HepG2 (cell line): ENCODE data around the gene SPINDOC. TPM values are rescaled to one million over a fixed set of nuclear protein-coding genes. Genes with fewer than 3 reads are reported as not detected.

Source experiments
- ATAC-seq: fragments of 200-7000 bp; cut with Tn5 transposase; 3 replicates; pipeline ENCODE4 v1.9.1; 2020; ENCODE audit warnings: mild to moderate bottlenecking, moderate library complexity
- BruUV-seq: library from RNA; stranded (reverse); fragments of 400-500 nt; replicated peaks from 2 replicates; lab custom pipeline; 2021; lab: Mats Ljungman, UMichigan
- CTCF ChIA-PET: fragments of 300-600 bp; formaldehyde crosslinking; extraction: SDS; loops from one replicate; lab custom pipeline; 2021; ENCODE audit warnings: low total read pairs, inconsistent platforms, low intra/inter-chr PET ratio; lab: Yijun Ruan, JAX
- POLR2A ChIA-PET: fragments of 350-600 bp; sonication (Branson Sonifier 250); formaldehyde crosslinking; loops from one replicate; lab custom pipeline; 2020; ENCODE audit warnings: antibody characterized with exemption, inconsistent platforms; lab: Yijun Ruan, JAX
- DNase-seq: peaks from one replicate; pipeline ENCODE4 v3.0.0-alpha.2; 2015; ENCODE audit warnings: low spot score
- FAIRE-seq: peaks from 3 replicates; lab custom pipeline; 2011; peaks lifted over from hg19 to GRCh38; lab: Jason Lieb, UNC
- H2AFZ ChIP-seq: one replicate; pipeline ENCODE4 v1.6.1; 2011; ENCODE audit warnings: low read length, inconsistent platforms
- H3K27ac ChIP-seq: fragments of 300-600 bp; 3 replicates; pipeline ENCODE4 v1.8.0; 2011; ENCODE audit warnings: mixed run types, mild to moderate bottlenecking, mixed read lengths, low read length, inconsistent platforms; ENCODE audit not compliant: insufficient read depth; ENCODE audit errors: extremely low read length
- H3K27me3 ChIP-seq, 2 experiments: fragments of 200-600 bp in 1 of 2; 2 replicates in 1 of 2; 3 replicates in 1 of 2; pipeline versions ENCODE4 v1.6.0 to v1.8.0; 2011; ENCODE audit warnings: low read length in 2 of 2, mild to moderate bottlenecking in 2 of 2, moderate library complexity in 2 of 2, inconsistent platforms in 1 of 2; ENCODE audit not compliant: insufficient read depth in 2 of 2, control insufficient read depth in 1 of 2
- H3K36me3 ChIP-seq, 2 experiments: fragments of 200-600 bp in 1 of 2; replicated peaks in 1 of 2; 2 replicates in 1 of 2; 3 replicates in 1 of 2; pipeline versions ENCODE4 v1.5.1 to v1.8.0; 2011; ENCODE audit warnings: low read length in 2 of 2, inconsistent platforms in 1 of 2; ENCODE audit not compliant: insufficient read depth in 2 of 2, control insufficient read depth in 1 of 2
- H3K4me1 ChIP-seq: 2 replicates; pipeline ENCODE4 v1.5.1; 2012; ENCODE audit warnings: low read length, inconsistent platforms; ENCODE audit not compliant: insufficient read depth
- H3K4me2 ChIP-seq: 2 replicates; pipeline ENCODE4 v1.6.0; 2011; ENCODE audit warnings: low read depth, low read length, inconsistent platforms
- H3K4me3 ChIP-seq, 3 experiments: fragments of 200-600 bp in 1 of 3; sonication (generic), shearing (Covaris generic) in 1 of 3; replicated peaks in 1 of 3; 2 replicates each; pipeline ENCODE4 v1.5.1; 2011 to 2016; ENCODE audit warnings: low read length in 3 of 3, inconsistent platforms in 2 of 3, low read depth in 2 of 3, mild to moderate bottlenecking in 2 of 3, control low read depth in 1 of 3, mixed read lengths in 1 of 3; ENCODE audit not compliant: insufficient read depth in 1 of 3
- H3K79me2 ChIP-seq: one replicate; pipeline ENCODE4 v1.6.1; 2011; ENCODE audit warnings: low read length, inconsistent platforms; ENCODE audit not compliant: insufficient read depth
- H3K9ac ChIP-seq: 2 replicates; pipeline ENCODE4 v1.6.0; 2011; ENCODE audit warnings: mild to moderate bottlenecking, low read depth, low read length, inconsistent platforms; ENCODE audit not compliant: insufficient read depth
- H3K9me3 ChIP-seq: 2 replicates; pipeline ENCODE4 v1.5.1; 2012; ENCODE audit warnings: mild to moderate bottlenecking, low read length
- H4K20me1 ChIP-seq: 2 replicates; pipeline ENCODE4 v1.6.0; 2011; ENCODE audit warnings: inconsistent platforms, mild to moderate bottlenecking, low read length, moderate library complexity; ENCODE audit not compliant: insufficient read depth
- HDAC1 ChIP-seq: sonication (generic); formaldehyde crosslinking; IDR thresholded peaks from 2 replicates; pipeline ENCODE4 v1.5.1; 2020; ENCODE audit warnings: mild to moderate bottlenecking, missing genetic modification reagents
- NFE2L2 ChIP-seq: fragments of 150-350 bp; IDR thresholded peaks from 2 replicates; pipeline ENCODE4 v1.6.1; 2014; ENCODE audit warnings: low read length
- NR2C2 ChIP-seq: sonication (generic); formaldehyde crosslinking; IDR thresholded peaks from 2 replicates; pipeline ENCODE4 v1.4.0; 2020; ENCODE audit warnings: missing genetic modification reagents, mild to moderate bottlenecking, moderate library complexity, borderline replicate concordance
- PAX8 ChIP-seq: sonication (generic); formaldehyde crosslinking; IDR thresholded peaks from 2 replicates; pipeline ENCODE4 v1.8.0; 2022; ENCODE audit warnings: mild to moderate bottlenecking, missing genetic modification reagents, borderline replicate concordance
- TBX2 ChIP-seq: sonication (generic); formaldehyde crosslinking; IDR thresholded peaks from 2 replicates; pipeline ENCODE4 v1.5.0; 2020; ENCODE audit warnings: missing genetic modification reagents, mild to moderate bottlenecking, borderline replicate concordance
- ZNF230 ChIP-seq: sonication (generic); formaldehyde crosslinking; IDR thresholded peaks from 2 replicates; pipeline ENCODE4 v1.4.0; 2020; ENCODE audit warnings: mild to moderate bottlenecking, missing genetic modification reagents
- ZNF234 ChIP-seq: sonication (generic); formaldehyde crosslinking; conservative IDR thresholded peaks from 2 replicates; pipeline ENCODE4 v1.5.1; 2020; ENCODE audit warnings: mild to moderate bottlenecking, missing genetic modification reagents
- ZNF333 ChIP-seq: sonication (generic); formaldehyde crosslinking; IDR thresholded peaks from 2 replicates; pipeline ENCODE4 v1.4.0; 2020; ENCODE audit warnings: mild to moderate bottlenecking, missing genetic modification reagents, borderline replicate concordance
- ZNF510 ChIP-seq: sonication (generic); formaldehyde crosslinking; IDR thresholded peaks from 2 replicates; pipeline ENCODE4 v1.4.0; 2020; ENCODE audit warnings: low read depth, mild to moderate bottlenecking, missing genetic modification reagents
- WGBS: methylation state at CpG from one replicate; pipeline ENCODE4 v1.1.6; 2017; ENCODE audit warnings: low lambda C conversion rate; 5-methylcytosine and 5-hydroxymethylcytosine counted together
- in situ Hi-C: cut with HindIII; loops from 2 replicates; pipeline ENCODE4 v1.10.0; 2017; ENCODE audit warnings: low pct_unique_long_range_greater_than_20kb; ENCODE audit not compliant: extremely low pct_ligation_motif_present
- intact Hi-C: fragments of 100-400 bp; cut with micrococcal nuclease; formaldehyde crosslinking; loops from one replicate; pipeline ENCODE4 v1.10.0; 2022; ENCODE audit not compliant: unreplicated experiment
- polyA plus RNA-seq, 8 experiments: library from polyadenylated mRNA; depleted of rRNA in 3 of 8; stranded (reverse) in 7 of 8; unstranded in 1 of 8; fragments of >200 nt; fragmentation: Illumina TruSeq in 4 of 8; extraction: Trizol in 4 of 8; gene quantifications; 2 replicates each; pipeline versions ENCODE4 v1.2.1 to v1.2.3, GENCODE V29; 2011 to 2016; ENCODE audit warnings: low read depth in 4 of 8, missing spikeins in 1 of 8, mixed read lengths in 1 of 8; ENCODE audit not compliant: insufficient read depth in 1 of 8
- total RNA-seq, 5 experiments: library from RNA; depleted of rRNA; stranded (reverse); fragments of >200 nt; fragmentation: Illumina TruSeq; extraction: Trizol; gene quantifications; 2 replicates each; pipeline ENCODE4 v1.2.3, GENCODE V29; 2016; ENCODE audit warnings: low read depth in 1 of 5
- TF ChIP-seq, protein P1 (sequence below): sonication (generic); formaldehyde crosslinking; IDR thresholded peaks from 2 replicates; pipeline ENCODE4 v1.4.0; 2020; ENCODE audit warnings: missing genetic modification reagents
- TF ChIP-seq, protein P2 (sequence below): sonication (generic); formaldehyde crosslinking; IDR thresholded peaks from 2 replicates; pipeline ENCODE4 v1.4.0; 2020; ENCODE audit warnings: missing genetic modification reagents

Gene SPINDOC
- total and polyA plus RNA-seq, 2 of the 13 experiments (the other 11 are each of a cell fraction or from before 2014, with no cell fraction given): 21.4 to 29.9 TPM

DNA sequence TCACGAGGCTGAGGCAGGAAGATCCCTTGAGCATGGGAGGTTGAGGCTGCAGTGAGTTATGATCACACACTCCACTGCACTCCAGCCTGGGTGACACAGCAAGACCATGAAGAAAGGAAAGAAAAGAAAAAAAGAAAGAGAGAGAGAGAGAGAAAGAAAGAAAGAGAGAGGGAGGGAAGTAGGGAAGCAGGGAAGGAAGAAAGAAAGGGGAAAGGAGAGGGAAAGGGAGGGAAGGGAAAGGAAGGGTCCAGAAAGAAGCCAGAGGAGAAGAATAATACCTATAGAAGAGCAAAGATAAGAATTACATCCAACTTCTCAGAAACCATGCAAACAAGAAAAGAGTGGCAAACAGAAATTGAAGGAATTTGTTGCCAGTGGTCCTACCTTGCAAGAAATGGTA, 27.4 kb upstream of the SPINDOC start:
- Histone ChIP-seq H2AFZ (no peak overlapping the region), H3K79me2 (no peaks in the 10 kb centered on the region), H4K20me1 (no peaks in the 10 kb centered on the region), H3K27me3 (no peaks in the 10 kb centered on the region), H3K27ac (no peak overlapping the region), H3K9me3 (no peaks in the 10 kb centered on the region), H3K9ac (no peak overlapping the region), H3K4me1 (peaks cover 22% of the 10 kb centered on the region), H3K4me2 (no peak overlapping the region), H3K4me3 (no peak overlapping the region), H3K36me3 (no peaks in the 10 kb centered on the region)
- no peak for FAIRE-seq
- intact Hi-C loops: no loop called here
- ChIA-PET CTCF (no interaction called here), POLR2A (no interaction called here)
- WGBS: 100% methylated on average over 1 of the region's 1 CpG
- no TSS peak for BruUV-seq
- TF ChIP-seq, protein P1, sequence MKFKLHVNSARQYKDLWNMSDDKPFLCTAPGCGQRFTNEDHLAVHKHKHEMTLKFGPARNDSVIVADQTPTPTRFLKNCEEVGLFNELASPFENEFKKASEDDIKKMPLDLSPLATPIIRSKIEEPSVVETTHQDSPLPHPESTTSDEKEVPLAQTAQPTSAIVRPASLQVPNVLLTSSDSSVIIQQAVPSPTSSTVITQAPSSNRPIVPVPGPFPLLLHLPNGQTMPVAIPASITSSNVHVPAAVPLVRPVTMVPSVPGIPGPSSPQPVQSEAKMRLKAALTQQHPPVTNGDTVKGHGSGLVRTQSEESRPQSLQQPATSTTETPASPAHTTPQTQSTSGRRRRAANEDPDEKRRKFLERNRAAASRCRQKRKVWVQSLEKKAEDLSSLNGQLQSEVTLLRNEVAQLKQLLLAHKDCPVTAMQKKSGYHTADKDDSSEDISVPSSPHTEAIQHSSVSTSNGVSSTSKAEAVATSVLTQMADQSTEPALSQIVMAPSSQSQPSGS (CRISPR knock-in tag): no peak
- TF ChIP-seq ZNF333 (CRISPR knock-in tag) (no peak), NFE2L2 (no peak), TBX2 (CRISPR knock-in tag) (no peak), ZNF234 (CRISPR knock-in tag) (no peak), ZNF230 (CRISPR knock-in tag) (no peak), PAX8 (CRISPR knock-in tag) (no peak), ZNF510 (CRISPR knock-in tag) (no peak), NR2C2 (CRISPR knock-in tag) (no peak), HDAC1 (CRISPR knock-in tag) (no peak)
- TF ChIP-seq, protein P2, sequence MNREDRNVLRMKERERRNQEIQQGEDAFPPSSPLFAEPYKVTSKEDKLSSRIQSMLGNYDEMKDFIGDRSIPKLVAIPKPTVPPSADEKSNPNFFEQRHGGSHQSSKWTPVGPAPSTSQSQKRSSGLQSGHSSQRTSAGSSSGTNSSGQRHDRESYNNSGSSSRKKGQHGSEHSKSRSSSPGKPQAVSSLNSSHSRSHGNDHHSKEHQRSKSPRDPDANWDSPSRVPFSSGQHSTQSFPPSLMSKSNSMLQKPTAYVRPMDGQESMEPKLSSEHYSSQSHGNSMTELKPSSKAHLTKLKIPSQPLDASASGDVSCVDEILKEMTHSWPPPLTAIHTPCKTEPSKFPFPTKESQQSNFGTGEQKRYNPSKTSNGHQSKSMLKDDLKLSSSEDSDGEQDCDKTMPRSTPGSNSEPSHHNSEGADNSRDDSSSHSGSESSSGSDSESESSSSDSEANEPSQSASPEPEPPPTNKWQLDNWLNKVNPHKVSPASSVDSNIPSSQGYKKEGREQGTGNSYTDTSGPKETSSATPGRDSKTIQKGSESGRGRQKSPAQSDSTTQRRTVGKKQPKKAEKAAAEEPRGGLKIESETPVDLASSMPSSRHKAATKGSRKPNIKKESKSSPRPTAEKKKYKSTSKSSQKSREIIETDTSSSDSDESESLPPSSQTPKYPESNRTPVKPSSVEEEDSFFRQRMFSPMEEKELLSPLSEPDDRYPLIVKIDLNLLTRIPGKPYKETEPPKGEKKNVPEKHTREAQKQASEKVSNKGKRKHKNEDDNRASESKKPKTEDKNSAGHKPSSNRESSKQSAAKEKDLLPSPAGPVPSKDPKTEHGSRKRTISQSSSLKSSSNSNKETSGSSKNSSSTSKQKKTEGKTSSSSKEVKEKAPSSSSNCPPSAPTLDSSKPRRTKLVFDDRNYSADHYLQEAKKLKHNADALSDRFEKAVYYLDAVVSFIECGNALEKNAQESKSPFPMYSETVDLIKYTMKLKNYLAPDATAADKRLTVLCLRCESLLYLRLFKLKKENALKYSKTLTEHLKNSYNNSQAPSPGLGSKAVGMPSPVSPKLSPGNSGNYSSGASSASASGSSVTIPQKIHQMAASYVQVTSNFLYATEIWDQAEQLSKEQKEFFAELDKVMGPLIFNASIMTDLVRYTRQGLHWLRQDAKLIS (CRISPR knock-in tag): no peak
- DNase-seq: no peak
- in situ Hi-C loops: no loop called here
- no peak for ATAC-seq
